K562 (cell line): ENCODE measurements around the gene ANXA2. TPM values are rescaled to one million over a fixed set of nuclear protein-coding genes. Genes with fewer than 3 reads are reported as not detected.

Experiments used
- HMGN3 ChIP-seq: IDR thresholded peaks from 2 replicates; pipeline ENCODE4 v1.6.1; 2011; ENCODE audit warnings: borderline replicate concordance, low read depth, mild to moderate bottlenecking, mixed read lengths, low read length; ENCODE audit not compliant: insufficient read length; ENCODE audit errors: extremely low read depth
- HNRNPLL ChIP-seq: fragments of 200-400 bp; formaldehyde crosslinking; IDR thresholded peaks from 2 replicates; pipeline ENCODE4 v1.6.1; 2017; ENCODE audit warnings: low read length, low read depth, mild to moderate bottlenecking; ENCODE audit not compliant: poor library complexity, severe bottlenecking
- NCOA4 ChIP-seq: fragments of 450-650 bp; IDR thresholded peaks from 2 replicates; pipeline ENCODE4 v1.6.1; 2018; ENCODE audit warnings: mild to moderate bottlenecking; ENCODE audit not compliant: partially characterized antibody
- TCF7L2 ChIP-seq: fragments of 150-350 bp; IDR thresholded peaks from 2 replicates; pipeline ENCODE4 v1.6.1; 2016; ENCODE audit warnings: low read depth, mild to moderate bottlenecking, low read length, moderate library complexity
- polyA plus RNA-seq, 8 experiments: library from polyadenylated mRNA; depleted of rRNA in 4 of 8; stranded (reverse) in 5 of 8; unstranded in 3 of 8; fragments of >200 nt; fragmentation: Nextera tagmentation in 2 of 8; fragmentation: Illumina TruSeq in 1 of 8; extraction: Ambion mirVana in 2 of 8; extraction: Trizol in 1 of 8; gene quantifications; 2 replicates each; pipeline versions ENCODE4 v1.2.1 to v1.2.3, GENCODE V29; 2011 to 2014; ENCODE audit warnings: inconsistent platforms in 1 of 8, missing spikeins in 1 of 8
- total RNA-seq, 7 experiments: library from RNA; depleted of rRNA in 6 of 7; stranded (reverse); fragments of >200 nt in 6 of 7; fragmentation: Illumina TruSeq in 2 of 7; extraction: Trizol in 2 of 7; gene quantifications; 2 replicates each; pipeline versions ENCODE4 v1.2.1 to v1.2.3, GENCODE V29; 2011 to 2021; ENCODE audit warnings: low replicate concordance in 1 of 7
- TF ChIP-seq, protein P1 (sequence below): fragments of 450-650 bp; IDR thresholded peaks from 2 replicates; pipeline ENCODE4 v1.6.1; 2017; ENCODE audit warnings: antibody characterized with exemption, mild to moderate bottlenecking
- TF ChIP-seq, protein P2 (sequence below): fragments of 250-450 bp; sonication (Bioruptor Pico); IDR thresholded peaks from 2 replicates; pipeline ENCODE4 v1.8.0; 2021; ENCODE audit warnings: moderate library complexity, mild to moderate bottlenecking, inconsistent platforms

ANXA2 gene
- total and polyA plus RNA-seq, 9 of the 15 experiments (the other 6 are each of a cell fraction or from before 2014, with no cell fraction given), result 301 to 1,102 (median 452) TPM

GRCh38 chr15:60325905-60326304, 71.9 kb downstream of the ANXA2 start (continued):
- TF ChIP-seq, protein P1, sequence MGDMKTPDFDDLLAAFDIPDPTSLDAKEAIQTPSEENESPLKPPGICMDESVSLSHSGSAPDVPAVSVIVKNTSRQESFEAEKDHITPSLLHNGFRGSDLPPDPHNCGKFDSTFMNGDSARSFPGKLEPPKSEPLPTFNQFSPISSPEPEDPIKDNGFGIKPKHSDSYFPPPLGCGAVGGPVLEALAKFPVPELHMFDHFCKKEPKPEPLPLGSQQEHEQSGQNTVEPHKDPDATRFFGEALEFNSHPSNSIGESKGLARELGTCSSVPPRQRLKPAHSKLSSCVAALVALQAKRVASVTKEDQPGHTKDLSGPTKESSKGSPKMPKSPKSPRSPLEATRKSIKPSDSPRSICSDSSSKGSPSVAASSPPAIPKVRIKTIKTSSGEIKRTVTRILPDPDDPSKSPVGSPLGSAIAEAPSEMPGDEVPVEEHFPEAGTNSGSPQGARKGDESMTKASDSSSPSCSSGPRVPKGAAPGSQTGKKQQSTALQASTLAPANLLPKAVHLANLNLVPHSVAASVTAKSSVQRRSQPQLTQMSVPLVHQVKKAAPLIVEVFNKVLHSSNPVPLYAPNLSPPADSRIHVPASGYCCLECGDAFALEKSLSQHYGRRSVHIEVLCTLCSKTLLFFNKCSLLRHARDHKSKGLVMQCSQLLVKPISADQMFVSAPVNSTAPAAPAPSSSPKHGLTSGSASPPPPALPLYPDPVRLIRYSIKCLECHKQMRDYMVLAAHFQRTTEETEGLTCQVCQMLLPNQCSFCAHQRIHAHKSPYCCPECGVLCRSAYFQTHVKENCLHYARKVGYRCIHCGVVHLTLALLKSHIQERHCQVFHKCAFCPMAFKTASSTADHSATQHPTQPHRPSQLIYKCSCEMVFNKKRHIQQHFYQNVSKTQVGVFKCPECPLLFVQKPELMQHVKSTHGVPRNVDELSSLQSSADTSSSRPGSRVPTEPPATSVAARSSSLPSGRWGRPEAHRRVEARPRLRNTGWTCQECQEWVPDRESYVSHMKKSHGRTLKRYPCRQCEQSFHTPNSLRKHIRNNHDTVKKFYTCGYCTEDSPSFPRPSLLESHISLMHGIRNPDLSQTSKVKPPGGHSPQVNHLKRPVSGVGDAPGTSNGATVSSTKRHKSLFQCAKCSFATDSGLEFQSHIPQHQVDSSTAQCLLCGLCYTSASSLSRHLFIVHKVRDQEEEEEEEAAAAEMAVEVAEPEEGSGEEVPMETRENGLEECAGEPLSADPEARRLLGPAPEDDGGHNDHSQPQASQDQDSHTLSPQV, result no peak
- TF ChIP-seq HMGN3 (no peak), HNRNPLL (no peak), TCF7L2 (no peak), NCOA4 (no peak)
- TF ChIP-seq, protein P2, sequence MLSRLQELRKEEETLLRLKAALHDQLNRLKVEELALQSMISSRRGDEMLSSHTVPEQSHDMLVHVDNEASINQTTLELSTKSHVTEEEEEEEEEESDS (CRISPR knock-in tag), result no peak
